ENCODE measurements around the gene MLLT3.

DNA sequence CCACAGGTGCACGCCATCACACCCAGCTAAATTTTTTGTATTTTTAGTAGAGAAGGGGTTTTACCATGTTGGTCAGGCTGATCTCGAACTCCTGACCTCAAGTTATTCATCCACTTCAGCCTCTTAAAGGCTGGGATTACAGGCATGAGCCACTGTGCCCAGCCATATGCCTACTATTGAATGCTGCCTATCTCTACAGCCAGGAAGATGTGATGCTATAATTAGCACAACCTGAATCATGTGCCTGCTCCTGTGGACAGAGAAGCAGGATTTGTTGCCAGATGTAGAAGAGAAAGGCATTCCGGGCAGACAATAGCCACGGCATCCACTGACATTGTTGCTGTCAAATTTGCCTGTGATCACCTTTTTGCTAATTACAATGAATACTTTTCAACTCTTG, 24.4 kb upstream of the MLLT3 start:
- no peak for TF ChIP-seq EZH2 (optimal IDR thresholded peaks at IDR 0.05; ENCODE audit: low read depth, low read length)
- TF ChIP-seq, protein P1, sequence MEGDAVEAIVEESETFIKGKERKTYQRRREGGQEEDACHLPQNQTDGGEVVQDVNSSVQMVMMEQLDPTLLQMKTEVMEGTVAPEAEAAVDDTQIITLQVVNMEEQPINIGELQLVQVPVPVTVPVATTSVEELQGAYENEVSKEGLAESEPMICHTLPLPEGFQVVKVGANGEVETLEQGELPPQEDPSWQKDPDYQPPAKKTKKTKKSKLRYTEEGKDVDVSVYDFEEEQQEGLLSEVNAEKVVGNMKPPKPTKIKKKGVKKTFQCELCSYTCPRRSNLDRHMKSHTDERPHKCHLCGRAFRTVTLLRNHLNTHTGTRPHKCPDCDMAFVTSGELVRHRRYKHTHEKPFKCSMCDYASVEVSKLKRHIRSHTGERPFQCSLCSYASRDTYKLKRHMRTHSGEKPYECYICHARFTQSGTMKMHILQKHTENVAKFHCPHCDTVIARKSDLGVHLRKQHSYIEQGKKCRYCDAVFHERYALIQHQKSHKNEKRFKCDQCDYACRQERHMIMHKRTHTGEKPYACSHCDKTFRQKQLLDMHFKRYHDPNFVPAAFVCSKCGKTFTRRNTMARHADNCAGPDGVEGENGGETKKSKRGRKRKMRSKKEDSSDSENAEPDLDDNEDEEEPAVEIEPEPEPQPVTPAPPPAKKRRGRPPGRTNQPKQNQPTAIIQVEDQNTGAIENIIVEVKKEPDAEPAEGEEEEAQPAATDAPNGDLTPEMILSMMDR (IDR thresholded peaks at IDR 0.05; ENCODE audit: low read length) = no peak

Data from MM.1S (cell line).